Neutrophil (primary cell): Measurements from ENCODE around the gene MDGA2.

ENCODE experiments used
- H3K27ac ChIP-seq: fragments of 200-600 bp; sonication (generic); 2 replicates; pipeline ENCODE4 v1.5.1; 2016; ENCODE audit warnings: mild to moderate bottlenecking, moderate library complexity
- H3K27me3 ChIP-seq: fragments of 200-600 bp; sonication (generic); 2 replicates; pipeline ENCODE4 v1.6.0; 2016; ENCODE audit warnings: mild to moderate bottlenecking
- H3K36me3 ChIP-seq: fragments of 200-600 bp; sonication (generic); 2 replicates; pipeline ENCODE4 v1.5.1; 2017
- H3K4me1 ChIP-seq, 2 experiments: fragments of 200-600 bp in 1 of 2; sonication (generic) in 1 of 2; 1 replicate in 1 of 2; 2 replicates in 1 of 2; pipeline versions ENCODE4 v1.5.1 to v1.6.1; 2013 to 2016; ENCODE audit warnings: low read depth in 1 of 2, low read length in 1 of 2, mild to moderate bottlenecking in 1 of 2, moderate library complexity in 1 of 2; ENCODE audit not compliant: control insufficient read depth in 1 of 2, insufficient read depth in 1 of 2
- H3K4me3 ChIP-seq, 2 experiments: fragments of 200-600 bp in 1 of 2; sonication (generic) in 1 of 2; 1 replicate in 1 of 2; 2 replicates in 1 of 2; pipeline ENCODE4 v1.5.1; 2013 to 2016; ENCODE audit warnings: low read depth in 1 of 2, low read length in 1 of 2, mild to moderate bottlenecking in 1 of 2, moderate library complexity in 1 of 2
- H3K9me3 ChIP-seq: fragments of 200-600 bp; sonication (generic); 2 replicates; pipeline ENCODE4 v1.5.1; 2016
- CTCF ChIP-seq: fragments of 200-600 bp; sonication (generic); IDR thresholded peaks from 2 replicates; pipeline ENCODE4 v1.5.1; 2016; ENCODE audit warnings: antibody characterized with exemption

The MDGA2 gene

GRCh38 chr14:46818147-46818546 lies 857.3 kb downstream of the MDGA2 start:
- Histone ChIP-seq H3K27me3 (no peaks in the 10 kb centered on the region), H3K4me3 (no peak overlapping the region), H3K9me3 (no peaks in the 10 kb centered on the region), H3K27ac (no peak overlapping the region), H3K36me3 (no peaks in the 10 kb centered on the region), H3K4me1 (no peaks in the 10 kb centered on the region)
- no peak for TF ChIP-seq CTCF

GRCh38 chr14:46793144-46793543 lies 882.3 kb downstream of the MDGA2 start:
- Histone ChIP-seq H3K9me3 (no peaks in the 10 kb centered on the region), H3K36me3 (no peaks in the 10 kb centered on the region), H3K4me3 (no peak overlapping the region), H3K27me3 (no peaks in the 10 kb centered on the region), H3K4me1 (no peaks in the 10 kb centered on the region), H3K27ac (no peak overlapping the region)
- TF ChIP-seq CTCF, result no peak
